Cardiac fibroblast (primary cell): ENCODE measurements around the gene ANKRD1.
"Not testable (repeated sequence)": the region's sequence is repeated elsewhere in the genome, so short reads cannot be mapped to it uniquely, and the experiment has no call there.

ENCODE experiments used
- DNase-seq, 2 donors: peaks; one replicate each; pipeline versions ENCODE4 v3.0.0 to v3.0.0-alpha.2; 2010; ENCODE audit warnings: low read depth in 2 of 2
- H3K4me3 ChIP-seq, 2 donors: replicated peaks in 1 of 2; 1 replicate in 1 of 2; 2 replicates in 1 of 2; pipeline ENCODE4 v1.5.1; 2011; ENCODE audit warnings: low read depth in 2 of 2, low read length in 2 of 2, mild to moderate bottlenecking in 2 of 2, moderate library complexity in 1 of 2
- TF ChIP-seq, protein P1 (sequence below): IDR thresholded peaks from one replicate; pipeline ENCODE4 v1.5.1; 2011; ENCODE audit warnings: low read depth, mild to moderate bottlenecking, low read length, inconsistent platforms

ANKRD1 gene

DNA sequence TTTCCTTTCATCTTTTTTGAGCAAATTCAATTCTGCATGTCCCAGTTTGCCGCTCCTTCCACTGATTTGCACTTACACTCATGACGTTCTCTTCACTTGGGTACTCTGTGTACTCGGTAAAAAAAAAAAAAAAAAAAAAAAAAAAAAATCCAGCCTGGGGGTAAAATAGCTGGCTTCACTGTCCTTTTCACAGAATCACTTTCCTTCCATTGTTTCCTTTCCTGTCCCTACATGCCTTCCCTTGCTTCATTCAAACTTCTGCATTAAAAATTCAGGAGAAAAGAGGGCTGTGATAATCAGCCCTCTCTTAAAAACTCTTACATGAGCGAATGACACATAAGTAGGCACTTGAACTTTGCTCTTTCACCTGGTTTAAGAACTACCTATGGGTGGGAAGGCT, 8.7 kb downstream of the ANKRD1 start:
- TF ChIP-seq, protein P1, sequence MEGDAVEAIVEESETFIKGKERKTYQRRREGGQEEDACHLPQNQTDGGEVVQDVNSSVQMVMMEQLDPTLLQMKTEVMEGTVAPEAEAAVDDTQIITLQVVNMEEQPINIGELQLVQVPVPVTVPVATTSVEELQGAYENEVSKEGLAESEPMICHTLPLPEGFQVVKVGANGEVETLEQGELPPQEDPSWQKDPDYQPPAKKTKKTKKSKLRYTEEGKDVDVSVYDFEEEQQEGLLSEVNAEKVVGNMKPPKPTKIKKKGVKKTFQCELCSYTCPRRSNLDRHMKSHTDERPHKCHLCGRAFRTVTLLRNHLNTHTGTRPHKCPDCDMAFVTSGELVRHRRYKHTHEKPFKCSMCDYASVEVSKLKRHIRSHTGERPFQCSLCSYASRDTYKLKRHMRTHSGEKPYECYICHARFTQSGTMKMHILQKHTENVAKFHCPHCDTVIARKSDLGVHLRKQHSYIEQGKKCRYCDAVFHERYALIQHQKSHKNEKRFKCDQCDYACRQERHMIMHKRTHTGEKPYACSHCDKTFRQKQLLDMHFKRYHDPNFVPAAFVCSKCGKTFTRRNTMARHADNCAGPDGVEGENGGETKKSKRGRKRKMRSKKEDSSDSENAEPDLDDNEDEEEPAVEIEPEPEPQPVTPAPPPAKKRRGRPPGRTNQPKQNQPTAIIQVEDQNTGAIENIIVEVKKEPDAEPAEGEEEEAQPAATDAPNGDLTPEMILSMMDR, result no peak
- H3K4me3 ChIP-seq, result no peak overlapping the region
- DNase-seq, result peak in 1 of 2 donors; percentile 23

DNA sequence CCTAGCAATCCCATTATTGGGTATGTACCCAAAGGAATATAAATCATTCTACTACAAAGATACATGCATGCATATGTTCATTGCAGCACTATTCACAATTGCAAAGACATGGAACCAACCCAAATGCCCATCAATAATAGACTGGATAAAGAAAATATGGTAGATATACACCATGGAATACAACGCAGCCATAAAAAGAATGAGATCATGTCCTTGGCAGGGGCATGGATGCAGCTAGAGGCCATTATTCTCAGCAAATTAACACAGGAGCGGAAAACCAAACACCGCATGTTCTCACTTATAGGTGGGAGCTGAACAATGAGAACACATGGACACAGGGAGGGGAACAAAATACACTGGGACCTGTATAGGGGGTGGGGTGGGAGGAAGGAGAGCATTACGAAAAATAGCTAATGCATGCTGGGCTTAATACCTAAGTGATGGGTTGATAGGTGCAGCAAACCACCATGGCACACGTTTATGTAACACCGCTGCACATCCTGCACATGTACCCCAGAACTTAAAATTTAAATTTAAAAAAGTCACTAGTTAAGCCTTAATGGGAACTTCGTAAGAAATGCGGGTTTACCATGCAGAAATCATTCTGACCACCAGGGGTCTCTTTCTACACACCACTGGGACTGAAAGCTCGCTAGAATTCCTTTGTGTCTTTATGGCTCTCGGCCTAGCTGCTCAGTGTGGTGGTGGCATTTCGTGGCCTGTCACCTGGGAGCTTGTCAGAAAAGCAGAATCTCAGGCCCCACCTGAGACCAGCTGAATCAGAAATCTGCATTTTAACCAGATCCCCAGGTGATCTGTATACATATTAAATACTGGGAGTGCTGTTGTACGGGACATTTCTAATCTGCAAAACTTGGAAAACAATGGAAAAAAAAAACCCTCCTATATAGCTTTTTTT, 9.5 kb downstream of the ANKRD1 start:
- H3K4me3 ChIP-seq, result no peak overlapping the region
- DNase-seq, result peak; percentile 86 to 90
- TF ChIP-seq, protein P1, result peak; percentile 83

DNA sequence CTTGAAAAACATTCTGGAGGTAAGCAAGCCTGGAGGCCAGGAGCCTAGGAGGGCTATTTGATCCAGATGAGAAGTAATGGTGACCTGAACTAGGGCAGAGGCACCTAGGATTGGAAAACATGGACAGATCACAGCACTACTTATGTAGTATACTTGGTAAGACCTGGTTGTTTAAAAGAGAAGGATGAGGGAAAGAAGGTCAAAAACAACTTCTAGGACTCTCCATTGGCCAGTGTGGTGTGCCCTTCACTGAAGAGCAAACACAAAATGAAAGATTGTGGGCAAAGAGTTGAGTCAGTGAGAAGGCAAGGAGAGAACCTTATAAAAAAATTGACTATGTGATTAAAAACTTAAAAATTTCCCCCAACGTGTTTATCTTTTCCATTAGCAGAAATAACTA, 14.3 kb downstream of the ANKRD1 start:
- no peak overlapping the region for H3K4me3 ChIP-seq
- TF ChIP-seq, protein P1, result no peak
- no peak for DNase-seq

DNA sequence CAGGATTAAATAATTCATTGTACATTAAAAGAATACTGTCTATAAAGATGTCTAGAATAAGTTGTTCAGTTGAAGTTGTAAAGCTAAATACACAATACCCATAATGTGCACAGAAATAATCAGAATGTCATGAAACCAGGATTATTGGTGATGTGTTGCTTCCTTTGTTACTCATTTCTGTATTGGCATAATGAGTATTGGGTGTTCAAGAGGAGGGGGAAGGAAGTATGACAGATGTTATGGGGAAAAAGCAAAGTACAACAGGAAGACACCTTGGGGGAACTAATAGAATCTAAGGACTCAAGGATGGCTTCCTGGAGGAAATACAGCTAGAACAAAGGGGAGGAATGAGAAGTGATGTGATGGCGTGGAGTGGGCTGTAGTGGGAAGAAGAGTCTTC, 15.0 kb downstream of the ANKRD1 start:
- TF ChIP-seq, protein P1, result no peak
- no peak for DNase-seq
- H3K4me3 ChIP-seq, result no peak overlapping the region

DNA sequence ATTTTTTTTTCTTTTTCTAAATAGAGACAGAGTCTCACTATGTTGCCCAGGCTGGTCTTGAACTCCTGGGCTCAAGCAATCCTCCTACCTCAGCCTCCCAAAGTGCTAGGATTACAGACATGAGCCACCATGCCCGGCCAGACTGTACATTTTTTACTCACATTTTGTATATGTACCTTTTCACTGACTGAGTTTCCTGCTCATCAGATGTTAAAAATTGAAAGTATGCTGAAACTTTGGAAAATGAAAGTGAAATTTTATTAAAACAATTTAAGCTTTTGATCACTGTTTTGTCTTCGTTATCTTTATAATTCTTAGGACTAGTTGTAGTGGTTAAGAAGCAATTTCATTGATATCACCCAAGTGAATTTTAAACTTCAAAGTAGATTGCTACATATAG, 24.0 kb downstream of the ANKRD1 start:
- DNase-seq, H3K4me3 ChIP-seq: not testable (repeated sequence)

DNA sequence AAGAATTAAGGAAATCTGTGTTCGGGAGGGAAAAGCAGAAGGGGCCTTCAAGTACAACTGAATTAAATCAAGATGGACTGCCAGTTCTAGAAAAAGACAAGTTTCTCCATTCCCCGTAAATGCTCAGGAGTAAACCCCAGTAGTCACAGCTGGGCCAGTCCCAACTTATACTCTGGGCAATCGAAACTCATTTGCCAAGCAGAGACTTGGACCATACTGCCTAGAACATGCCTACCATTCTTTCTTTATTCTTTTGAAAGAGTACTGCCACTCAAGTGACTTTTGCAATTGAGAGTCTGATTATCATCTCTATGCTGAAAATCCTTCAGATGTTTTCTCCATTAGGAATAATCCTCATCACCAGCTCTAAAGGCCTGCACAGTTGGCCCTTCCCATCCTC, 27.7 kb downstream of the ANKRD1 start:
- H3K4me3 ChIP-seq, result no peak overlapping the region
- TF ChIP-seq, protein P1, result no peak
- DNase-seq, result no peak

DNA sequence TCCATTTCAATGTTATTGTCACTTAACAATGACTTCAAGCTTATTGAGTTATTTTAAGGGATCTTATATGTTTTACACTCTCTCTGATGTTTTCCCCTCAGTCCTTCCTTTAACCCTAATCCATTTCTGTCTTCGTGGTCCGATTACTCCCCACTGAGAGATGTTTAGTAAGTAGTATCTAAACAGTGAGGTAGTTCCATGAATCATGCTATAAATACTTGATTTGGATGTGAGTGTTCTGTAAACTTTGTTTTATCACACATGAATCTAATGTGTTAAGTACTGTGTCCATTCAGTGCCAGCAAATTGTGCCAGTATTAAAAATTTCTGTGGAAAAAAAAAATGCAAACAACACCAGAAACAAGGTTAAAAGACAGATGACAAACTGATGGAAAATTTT, 30.5 kb downstream of the ANKRD1 start:
- no peak overlapping the region for H3K4me3 ChIP-seq
- no peak for DNase-seq
- TF ChIP-seq, protein P1, result no peak
